K562 (cell line): ENCODE results near the gene ASB2. TPM values are rescaled to one million over a fixed set of nuclear protein-coding genes. Genes with fewer than 3 reads are reported as not detected.

ENCODE experiments used
- CSDE1 ChIP-seq, 2 experiments: fragments of 450-650 bp; IDR thresholded peaks; 2 replicates each; pipeline ENCODE4 v1.6.1; 2016; ENCODE audit warnings: mild to moderate bottlenecking in 1 of 2
- SMC3 ChIP-seq: conservative IDR thresholded peaks from 2 replicates; pipeline ENCODE4 v1.6.1; 2011; ENCODE audit warnings: low read depth, low read length, improper control_type of control experiment; ENCODE audit not compliant: insufficient read depth
- STAT5A ChIP-seq: IDR thresholded peaks from 2 replicates; pipeline ENCODE4 v1.6.1; 2012; ENCODE audit warnings: low read length, inconsistent platforms, borderline replicate concordance
- ZNF408 ChIP-seq: fragments of 250-450 bp; sonication (Bioruptor Pico); IDR thresholded peaks from 2 replicates; pipeline ENCODE4 v1.4.0; 2020; ENCODE audit warnings: low read depth, mild to moderate bottlenecking, moderate library complexity
- ZNF584 ChIP-seq: fragments of 200-800 bp; sonication (Bioruptor generic); IDR thresholded peaks from 2 replicates; pipeline ENCODE4 v1.6.1; 2016; ENCODE audit warnings: low read depth, mild to moderate bottlenecking, missing genetic modification characterization, missing compliant biosample characterization
- polyA plus RNA-seq, 8 experiments: library from polyadenylated mRNA; depleted of rRNA in 4 of 8; stranded (reverse) in 5 of 8; unstranded in 3 of 8; fragments of >200 nt; fragmentation: Nextera tagmentation in 2 of 8; fragmentation: Illumina TruSeq in 1 of 8; extraction: Ambion mirVana in 2 of 8; extraction: Trizol in 1 of 8; gene quantifications; 2 replicates each; pipeline versions ENCODE4 v1.2.1 to v1.2.3, GENCODE V29; 2011 to 2014; ENCODE audit warnings: inconsistent platforms in 1 of 8, missing spikeins in 1 of 8
- total RNA-seq, 7 experiments: library from RNA; depleted of rRNA in 6 of 7; stranded (reverse); fragments of >200 nt in 6 of 7; fragmentation: Illumina TruSeq in 2 of 7; extraction: Trizol in 2 of 7; gene quantifications; 2 replicates each; pipeline versions ENCODE4 v1.2.1 to v1.2.3, GENCODE V29; 2011 to 2021; ENCODE audit warnings: low replicate concordance in 1 of 7
- TF ChIP-seq, protein P1 (sequence below), 2 experiments: fragments of 450-650 bp; formaldehyde crosslinking in 1 of 2; IDR thresholded peaks; 2 replicates each; pipeline versions ENCODE4 v1.4.0 to v1.6.1; 2014 to 2020; ENCODE audit warnings: mild to moderate bottlenecking in 2 of 2, borderline replicate concordance in 1 of 2, low read depth in 1 of 2

Gene ASB2
- total and polyA plus RNA-seq, 9 of the 15 experiments (the other 6 are each of a cell fraction or from before 2014, with no cell fraction given) = not detected

DNA sequence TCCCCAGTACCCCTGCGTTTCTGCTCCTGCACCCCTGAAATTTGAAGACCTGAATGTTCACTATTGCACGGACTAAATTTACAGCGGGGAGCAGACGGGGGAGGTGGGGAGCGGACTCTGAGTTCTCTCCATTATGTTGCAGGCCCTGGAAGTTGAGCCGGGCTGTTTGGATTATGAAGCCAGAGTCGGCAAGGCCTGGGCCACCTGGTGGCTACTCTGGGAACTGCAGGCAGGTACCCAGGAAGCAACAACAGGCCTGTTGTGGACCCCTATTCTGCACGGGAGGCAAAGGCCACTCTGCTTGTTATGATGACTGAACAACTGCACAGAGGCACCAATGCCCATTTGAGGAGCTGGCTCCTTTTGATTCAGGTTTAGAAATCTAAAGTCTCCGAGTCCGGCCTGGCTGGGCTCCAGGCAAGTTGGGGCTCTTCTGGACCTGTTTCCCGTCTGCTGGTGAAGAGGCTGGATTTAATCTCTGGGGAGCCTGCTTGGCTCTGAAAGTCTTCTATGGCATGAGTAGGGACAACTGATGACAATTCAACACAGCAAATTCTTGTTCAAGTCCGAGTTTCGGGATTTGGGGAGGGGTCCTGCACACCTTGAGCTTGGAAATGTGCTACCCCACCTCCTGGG, 83.3 kb downstream of the ASB2 start (continued):
- TF ChIP-seq, protein P1, sequence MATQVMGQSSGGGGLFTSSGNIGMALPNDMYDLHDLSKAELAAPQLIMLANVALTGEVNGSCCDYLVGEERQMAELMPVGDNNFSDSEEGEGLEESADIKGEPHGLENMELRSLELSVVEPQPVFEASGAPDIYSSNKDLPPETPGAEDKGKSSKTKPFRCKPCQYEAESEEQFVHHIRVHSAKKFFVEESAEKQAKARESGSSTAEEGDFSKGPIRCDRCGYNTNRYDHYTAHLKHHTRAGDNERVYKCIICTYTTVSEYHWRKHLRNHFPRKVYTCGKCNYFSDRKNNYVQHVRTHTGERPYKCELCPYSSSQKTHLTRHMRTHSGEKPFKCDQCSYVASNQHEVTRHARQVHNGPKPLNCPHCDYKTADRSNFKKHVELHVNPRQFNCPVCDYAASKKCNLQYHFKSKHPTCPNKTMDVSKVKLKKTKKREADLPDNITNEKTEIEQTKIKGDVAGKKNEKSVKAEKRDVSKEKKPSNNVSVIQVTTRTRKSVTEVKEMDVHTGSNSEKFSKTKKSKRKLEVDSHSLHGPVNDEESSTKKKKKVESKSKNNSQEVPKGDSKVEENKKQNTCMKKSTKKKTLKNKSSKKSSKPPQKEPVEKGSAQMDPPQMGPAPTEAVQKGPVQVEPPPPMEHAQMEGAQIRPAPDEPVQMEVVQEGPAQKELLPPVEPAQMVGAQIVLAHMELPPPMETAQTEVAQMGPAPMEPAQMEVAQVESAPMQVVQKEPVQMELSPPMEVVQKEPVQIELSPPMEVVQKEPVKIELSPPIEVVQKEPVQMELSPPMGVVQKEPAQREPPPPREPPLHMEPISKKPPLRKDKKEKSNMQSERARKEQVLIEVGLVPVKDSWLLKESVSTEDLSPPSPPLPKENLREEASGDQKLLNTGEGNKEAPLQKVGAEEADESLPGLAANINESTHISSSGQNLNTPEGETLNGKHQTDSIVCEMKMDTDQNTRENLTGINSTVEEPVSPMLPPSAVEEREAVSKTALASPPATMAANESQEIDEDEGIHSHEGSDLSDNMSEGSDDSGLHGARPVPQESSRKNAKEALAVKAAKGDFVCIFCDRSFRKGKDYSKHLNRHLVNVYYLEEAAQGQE (IDR thresholded peaks at IDR 0.05; ENCODE audit: borderline replicate concordance) = 0 out of 2 replicates have a peak, but pooled peaks have one; percentile 26
- TF ChIP-seq, protein P1 (CRISPR knock-in tag; IDR thresholded peaks at IDR 0.05; ENCODE audit: low read depth) = no peak
- TF ChIP-seq ZNF408 (no peak), ZNF584 (CRISPR knock-in tag) (no peak), STAT5A (no peak), CSDE1 (IDR thresholded peaks at IDR 0.05) (no peak), SMC3 (peak; percentile 42)
